COR-L47 (cell line): ENCODE measurements around the gene SARM1.
A peak's percentile ranks its signal among the peaks of the same experiment; 100 is the strongest.

Source experiments
- DNase-seq: peaks from one replicate; lab custom pipeline; 2025; lab: John Stamatoyannopoulos, UW

The SARM1 gene

GRCh38 chr17:28341516-28341915 is 30.0 kb upstream of the SARM1 start:
- no peak for DNase-seq

- no peak for DNase-seq
These were observed 29.2 kb upstream of the SARM1 start for GRCh38 chr17:28342313-28342712.

DNA sequence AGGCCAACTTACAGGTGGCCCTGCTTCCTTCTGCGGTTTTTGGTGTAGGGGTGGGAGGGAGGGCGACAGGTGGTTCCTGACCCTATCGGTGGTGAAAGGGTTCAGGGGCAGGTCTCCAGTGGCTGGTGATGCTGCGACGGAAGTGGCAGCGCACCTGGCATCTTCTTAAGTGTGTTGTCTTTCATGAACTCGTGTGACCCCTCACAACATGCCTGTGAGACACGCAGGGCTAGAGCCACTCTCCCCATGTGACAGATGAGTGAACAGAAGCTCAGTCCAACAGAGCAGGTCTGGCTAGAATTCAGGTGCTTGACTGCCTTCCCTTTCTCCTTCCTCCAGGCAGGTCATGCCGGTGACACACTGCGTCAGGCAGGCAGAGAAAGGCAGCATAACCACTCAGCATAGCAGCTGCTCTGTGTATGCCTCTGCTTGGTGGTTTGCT is 28.0 kb upstream of the SARM1 start:
- DNase-seq: no peak

GRCh38 chr17:28344011-28344410 is 27.5 kb upstream of the SARM1 start:
- DNase-seq: no peak

- no peak for DNase-seq
These were observed 27.0 kb upstream of the SARM1 start for GRCh38 chr17:28344435-28344901.

- no peak for DNase-seq
These were observed 25.9 kb upstream of the SARM1 start for GRCh38 chr17:28345419-28346198.

DNA sequence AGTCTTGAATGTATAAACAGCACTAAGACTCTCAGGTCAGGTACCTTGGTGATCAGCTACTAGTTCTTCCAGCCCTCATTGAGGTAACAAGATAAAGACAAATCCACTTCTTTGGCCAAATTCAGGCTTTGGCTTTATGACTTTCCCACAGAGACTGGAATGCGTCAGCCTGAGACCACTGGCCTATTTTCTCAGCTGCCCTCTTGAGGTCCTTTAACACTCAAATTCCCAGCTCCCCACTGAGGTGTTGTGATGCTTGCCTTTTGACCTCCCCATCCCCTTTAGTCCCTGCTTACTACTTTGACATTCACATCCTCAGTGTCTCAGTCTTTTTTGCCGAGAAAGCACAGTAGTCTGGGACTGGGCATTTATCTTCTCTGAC is 25.3 kb upstream of the SARM1 start:
- no peak for DNase-seq

- DNase-seq: no peak
These were observed 24.7 kb upstream of the SARM1 start for GRCh38 chr17:28346746-28347246.

DNA sequence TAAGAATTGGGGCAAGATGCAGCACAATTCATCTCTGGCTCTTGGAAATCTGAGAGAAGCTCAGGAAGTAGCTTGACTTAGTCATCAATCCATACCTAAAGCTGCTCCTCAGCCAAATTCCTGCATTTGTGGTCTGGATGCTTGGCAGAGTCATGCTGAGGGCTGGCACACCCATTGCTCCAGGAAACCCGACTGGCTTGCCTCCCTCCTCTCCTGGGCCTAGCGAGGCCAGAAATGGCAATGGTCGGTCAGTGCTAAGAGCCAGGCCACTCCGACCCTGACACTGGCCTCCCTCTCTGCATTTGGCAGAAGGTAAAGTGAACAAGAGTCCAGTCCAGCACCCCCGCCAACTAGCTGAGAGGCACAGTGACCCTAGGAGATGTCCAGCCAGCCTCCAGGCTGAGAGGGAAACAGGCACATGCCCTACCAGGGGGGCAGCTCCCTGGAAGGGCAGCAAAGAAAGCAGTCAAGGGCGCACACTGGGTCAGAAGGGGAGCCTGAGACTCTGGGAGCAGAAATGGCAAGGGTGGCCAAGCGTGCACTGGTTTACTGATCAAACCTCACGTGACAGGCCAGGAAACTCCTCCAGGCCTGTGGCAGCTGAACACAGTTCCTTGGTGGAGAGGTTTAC is 24.1 kb upstream of the SARM1 start:
- DNase-seq: no peak

GRCh38 chr17:28348979-28349378 is 22.5 kb upstream of the SARM1 start:
- DNase-seq: no peak

DNA sequence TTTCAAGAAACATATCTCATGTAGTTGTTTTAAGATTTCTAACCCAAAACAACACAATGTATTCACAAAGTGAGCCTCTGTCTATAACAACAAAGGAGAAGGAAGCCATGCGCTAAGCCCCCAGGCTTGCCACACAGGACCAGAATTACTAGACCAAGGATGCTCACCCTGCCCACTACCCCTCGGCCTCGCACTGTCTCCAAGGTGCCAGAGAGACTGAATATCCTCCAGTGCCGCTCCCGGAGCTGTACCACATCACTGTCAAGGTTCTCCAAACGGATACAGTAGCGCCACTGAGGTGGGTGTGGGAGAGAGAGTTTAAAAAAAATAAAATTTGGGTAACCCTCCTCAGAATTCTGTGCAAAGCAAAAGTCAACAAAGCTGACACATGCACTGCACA is 21.2 kb upstream of the SARM1 start:
- no peak for DNase-seq

- peak; percentile 92 for DNase-seq
These were observed 14.2 kb upstream of the SARM1 start, which contains the start of gene POLDIP2 for GRCh38 chr17:28357061-28357900. TSS of gene POLDIP2 (minus strand) at chr17:28357527. CDS start at chr17:28357448, 79 bp downstream.

DNA sequence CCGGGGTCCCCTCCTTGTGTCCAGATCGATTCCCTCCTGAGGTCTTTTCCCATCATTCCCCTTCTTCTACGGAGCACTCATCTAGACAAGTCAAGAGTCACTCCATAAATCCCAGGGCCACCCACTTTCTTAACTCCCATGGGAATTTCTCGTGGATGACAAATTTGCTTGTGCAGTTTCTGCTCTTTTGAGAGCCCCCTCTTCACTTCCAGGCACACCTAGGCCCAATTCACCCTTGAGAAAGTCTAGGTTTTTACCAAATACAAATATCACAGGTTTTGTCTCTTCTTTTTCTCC is 13.6 kb upstream of the SARM1 start:
- DNase-seq: no peak

GRCh38 chr17:28363186-28363585 is 8.3 kb upstream of the SARM1 start:
- no peak for DNase-seq

GRCh38 chr17:28363776-28364650 is 7.5 kb upstream of the SARM1 start:
- no peak for DNase-seq

DNA sequence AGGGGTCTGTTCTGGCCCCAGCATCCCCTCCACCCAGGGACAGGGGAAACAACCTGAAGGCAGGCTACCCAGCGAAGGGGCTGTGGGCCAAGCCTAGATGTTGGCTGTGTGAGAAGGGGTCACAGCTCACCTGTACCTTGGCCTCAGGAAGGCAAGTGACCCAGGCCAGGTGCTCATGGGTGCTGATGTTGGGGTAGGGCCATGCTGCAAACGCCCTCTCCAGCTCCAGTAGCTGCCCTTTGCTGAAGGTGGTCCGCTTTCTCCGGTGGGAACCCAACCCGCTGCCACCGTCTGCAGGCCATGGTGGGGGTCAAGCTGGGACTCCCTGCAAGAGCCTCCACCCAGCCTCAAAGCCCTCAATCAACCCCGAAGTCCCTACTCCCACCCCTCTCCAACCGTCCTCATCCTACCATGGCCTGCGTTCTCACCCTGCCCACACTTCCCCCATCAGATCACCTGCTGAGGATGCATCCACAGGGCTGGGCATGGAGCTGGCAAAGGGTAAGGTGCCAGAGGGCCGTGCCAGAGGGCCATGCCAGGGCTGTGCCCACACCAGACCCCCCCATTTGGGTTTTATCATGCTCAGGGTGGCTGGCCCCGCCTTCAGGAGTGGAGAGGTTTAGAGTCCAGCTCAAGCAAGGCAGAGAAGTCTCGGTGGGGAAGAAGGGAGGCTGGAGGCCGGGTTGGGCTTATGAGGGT is 6.7 kb upstream of the SARM1 start, which contains the start of gene SEBOX:
SEBOX (minus strand) TSS at position 535 of the 699 bp plus-strand sequence; CDS start at position 487, 48 bp downstream.
- no peak for DNase-seq

DNA sequence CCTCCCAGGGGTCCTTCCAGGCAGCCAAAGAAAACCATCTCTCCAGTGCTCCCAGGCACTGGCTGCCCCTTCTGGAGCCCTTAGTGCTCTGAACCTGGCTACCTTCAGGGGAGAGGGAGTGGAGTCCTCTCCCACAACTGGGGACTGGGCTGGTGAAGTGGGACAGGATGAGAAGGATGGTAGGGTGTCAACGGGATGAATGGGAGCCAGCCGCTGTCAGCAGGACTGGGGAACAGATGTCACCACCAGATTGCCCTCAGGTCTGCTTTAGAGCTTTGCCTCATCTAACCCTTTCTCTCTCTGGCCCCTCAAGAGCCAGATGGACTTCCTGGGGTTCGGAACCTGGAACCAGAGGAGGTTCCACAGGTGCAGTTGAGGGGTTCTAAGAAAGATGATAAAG is 6.0 kb upstream of the SARM1 start:
- no peak for DNase-seq

- DNase-seq: no peak
These were observed 4.9 kb upstream of the SARM1 start for GRCh38 chr17:28366605-28367004.

DNA sequence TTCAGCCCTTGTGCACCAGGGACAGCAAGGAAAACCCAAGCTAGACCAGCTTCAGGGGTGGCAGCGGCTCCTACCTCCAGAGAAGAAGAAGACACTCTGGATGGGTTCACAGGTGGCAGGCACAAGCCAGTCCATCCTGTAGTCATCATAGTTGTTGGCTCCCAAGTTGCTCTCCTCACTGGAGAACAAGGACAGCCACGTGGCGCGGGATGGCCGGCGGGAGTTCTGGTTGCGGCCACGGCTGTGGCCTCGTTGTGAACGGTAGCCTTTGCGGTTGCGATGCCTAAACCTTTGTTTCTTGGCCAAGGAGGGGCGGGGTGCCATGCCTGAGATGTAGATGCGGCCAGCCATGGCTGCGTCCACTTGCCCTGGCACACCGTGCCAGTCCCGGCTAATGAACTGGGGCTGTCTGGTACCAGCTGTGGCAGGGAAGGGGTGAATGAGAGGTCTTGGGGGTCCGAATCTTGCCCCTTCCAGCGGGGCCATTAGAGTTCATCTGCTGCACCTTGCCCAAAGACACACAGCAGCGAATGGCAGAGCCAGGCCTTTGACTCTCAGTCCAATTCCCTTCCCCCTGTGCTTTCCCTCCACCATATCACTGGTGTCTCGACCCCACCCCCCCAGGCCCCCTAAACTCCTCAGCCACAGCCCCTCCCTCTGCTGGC is 3.7 kb upstream of the SARM1 start:
- no peak for DNase-seq

DNA sequence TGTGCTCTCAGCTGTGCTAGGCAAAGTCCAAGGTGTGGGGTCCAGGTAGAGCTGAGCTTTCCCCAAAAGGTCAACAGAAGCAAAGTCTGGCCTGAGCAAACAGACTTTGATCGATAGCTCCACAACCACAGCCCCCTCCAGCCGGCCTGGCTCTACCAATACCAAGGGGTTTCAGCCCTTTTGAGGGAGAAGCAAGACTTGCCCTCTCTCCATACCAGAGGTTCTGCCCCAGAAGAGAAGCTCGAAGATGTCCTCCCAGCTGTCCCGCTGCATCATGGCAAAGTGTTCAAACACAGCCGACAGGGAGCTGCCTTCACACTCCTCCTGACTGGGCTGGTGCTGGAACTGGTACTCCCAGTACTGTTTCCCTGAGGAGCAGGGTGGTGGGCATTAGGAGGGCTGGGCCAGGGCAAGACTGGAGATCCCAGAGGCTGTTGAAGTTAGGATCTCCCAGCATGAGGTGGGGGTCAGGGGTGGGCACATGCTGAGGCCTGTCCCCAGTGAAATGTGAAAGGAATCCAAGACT is 3.1 kb upstream of the SARM1 start:
- DNase-seq: no peak
